Liver (tissue), 3 donors: ENCODE measurements around the gene SMYD3.

Source experiments
- EGR1 ChIP-seq, 2 donors: IDR thresholded peaks; 2 replicates each; pipeline ENCODE4 v1.6.1; 2016 to 2018; ENCODE audit warnings: antibody characterized with exemption in 2 of 2, low read depth in 2 of 2
- GABPA ChIP-seq, 2 donors: IDR thresholded peaks in 1 of 2; conservative IDR thresholded peaks in 1 of 2; 2 replicates each; pipeline ENCODE4 v1.6.1; 2016; ENCODE audit warnings: antibody characterized with exemption in 2 of 2, mild to moderate bottlenecking in 1 of 2, moderate library complexity in 1 of 2
- HNF4A ChIP-seq, 2 donors: conservative IDR thresholded peaks; 2 replicates each; pipeline ENCODE4 v1.6.1; 2016; ENCODE audit warnings: antibody characterized with exemption in 2 of 2, mild to moderate bottlenecking in 2 of 2
- JUND ChIP-seq, 2 donors: IDR thresholded peaks; 2 replicates each; pipeline ENCODE4 v1.6.1; 2016; ENCODE audit warnings: antibody characterized with exemption in 2 of 2
- RAD21 ChIP-seq, 2 donors: IDR thresholded peaks; 2 replicates each; pipeline ENCODE4 v1.6.1; 2016; ENCODE audit warnings: antibody characterized with exemption in 2 of 2, mild to moderate bottlenecking in 2 of 2
- REST ChIP-seq: IDR thresholded peaks from 2 replicates; pipeline ENCODE4 v1.6.1; 2016; ENCODE audit warnings: antibody characterized with exemption, mild to moderate bottlenecking
- SP1 ChIP-seq: IDR thresholded peaks from 2 replicates; pipeline ENCODE4 v1.6.1; 2018; ENCODE audit warnings: antibody characterized with exemption, mild to moderate bottlenecking
- TAF1 ChIP-seq: conservative IDR thresholded peaks from 2 replicates; pipeline ENCODE4 v1.6.1; 2016; ENCODE audit warnings: antibody characterized with exemption, mild to moderate bottlenecking
- TF ChIP-seq, protein P1 (sequence below): fragments of 150-350 bp; IDR thresholded peaks from 2 replicates; pipeline ENCODE4 v1.5.1; 2017; ENCODE audit warnings: improper control_type of control experiment, low read depth, low read length; ENCODE audit not compliant: missing input control
- TF ChIP-seq, protein P2 (sequence below): IDR thresholded peaks from 2 replicates; pipeline ENCODE4 v1.6.1; 2016; ENCODE audit warnings: antibody characterized with exemption
- TF ChIP-seq, protein P3 (sequence below): IDR thresholded peaks from 2 replicates; pipeline ENCODE4 v1.6.1; 2016; ENCODE audit warnings: antibody characterized with exemption
- donor health status: healthy.
- donor health status: healthy.

DNA sequence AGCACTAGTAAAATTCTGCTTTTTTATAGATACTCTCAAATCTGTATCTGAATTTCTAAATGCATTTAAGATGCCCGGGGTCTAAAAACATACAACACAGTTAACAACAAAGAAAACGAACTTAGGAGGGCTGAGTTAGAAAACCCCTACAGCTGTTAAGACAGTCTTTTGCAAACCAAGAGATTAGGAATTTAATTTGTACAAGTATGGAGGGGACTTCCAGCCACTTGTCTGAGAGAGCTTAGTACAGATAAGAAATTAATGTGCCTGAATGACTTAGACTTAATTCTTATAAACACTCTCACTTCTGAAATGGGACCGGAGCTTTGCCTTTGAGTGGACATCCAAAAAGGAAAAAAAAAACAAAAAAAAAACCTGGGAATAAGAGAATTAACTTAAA lies 61.6 kb downstream of the SMYD3 start:
- TF ChIP-seq, protein P1, sequence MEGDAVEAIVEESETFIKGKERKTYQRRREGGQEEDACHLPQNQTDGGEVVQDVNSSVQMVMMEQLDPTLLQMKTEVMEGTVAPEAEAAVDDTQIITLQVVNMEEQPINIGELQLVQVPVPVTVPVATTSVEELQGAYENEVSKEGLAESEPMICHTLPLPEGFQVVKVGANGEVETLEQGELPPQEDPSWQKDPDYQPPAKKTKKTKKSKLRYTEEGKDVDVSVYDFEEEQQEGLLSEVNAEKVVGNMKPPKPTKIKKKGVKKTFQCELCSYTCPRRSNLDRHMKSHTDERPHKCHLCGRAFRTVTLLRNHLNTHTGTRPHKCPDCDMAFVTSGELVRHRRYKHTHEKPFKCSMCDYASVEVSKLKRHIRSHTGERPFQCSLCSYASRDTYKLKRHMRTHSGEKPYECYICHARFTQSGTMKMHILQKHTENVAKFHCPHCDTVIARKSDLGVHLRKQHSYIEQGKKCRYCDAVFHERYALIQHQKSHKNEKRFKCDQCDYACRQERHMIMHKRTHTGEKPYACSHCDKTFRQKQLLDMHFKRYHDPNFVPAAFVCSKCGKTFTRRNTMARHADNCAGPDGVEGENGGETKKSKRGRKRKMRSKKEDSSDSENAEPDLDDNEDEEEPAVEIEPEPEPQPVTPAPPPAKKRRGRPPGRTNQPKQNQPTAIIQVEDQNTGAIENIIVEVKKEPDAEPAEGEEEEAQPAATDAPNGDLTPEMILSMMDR, result no peak
- TF ChIP-seq EGR1 (IDR thresholded peaks at IDR 0.05; ENCODE audit: low read depth in 2 of 2) (no peak), REST (no peak), RAD21 (IDR thresholded peaks at IDR 0.05) (no peak), SP1 (no peak), GABPA (IDR thresholded peaks at IDR 0.05 in 1 of 2, conservative IDR thresholded peaks at IDR 0.05 in 1 of 2) (no peak), TAF1 (no peak), JUND (IDR thresholded peaks at IDR 0.05) (no peak), HNF4A (conservative IDR thresholded peaks at IDR 0.05) (no peak)
- TF ChIP-seq, protein P2, sequence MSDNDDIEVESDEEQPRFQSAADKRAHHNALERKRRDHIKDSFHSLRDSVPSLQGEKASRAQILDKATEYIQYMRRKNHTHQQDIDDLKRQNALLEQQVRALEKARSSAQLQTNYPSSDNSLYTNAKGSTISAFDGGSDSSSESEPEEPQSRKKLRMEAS, result no peak
- TF ChIP-seq, protein P3, sequence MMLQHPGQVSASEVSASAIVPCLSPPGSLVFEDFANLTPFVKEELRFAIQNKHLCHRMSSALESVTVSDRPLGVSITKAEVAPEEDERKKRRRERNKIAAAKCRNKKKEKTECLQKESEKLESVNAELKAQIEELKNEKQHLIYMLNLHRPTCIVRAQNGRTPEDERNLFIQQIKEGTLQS, result no peak
